GM21381 (cell line): ENCODE data around the gene HJV.
"Not testable (repeated sequence)": the region's sequence is repeated elsewhere in the genome, so short reads cannot be mapped to it uniquely, and the experiment has no call there.

Experiments used
- ATAC-seq: cut with Tn5 transposase; IDR thresholded peaks from one replicate; pipeline ENCODE4 v1.9.1; 2021; ENCODE audit warnings: mild to moderate bottlenecking, moderate library complexity; ENCODE audit not compliant: unreplicated experiment

Gene HJV

DNA sequence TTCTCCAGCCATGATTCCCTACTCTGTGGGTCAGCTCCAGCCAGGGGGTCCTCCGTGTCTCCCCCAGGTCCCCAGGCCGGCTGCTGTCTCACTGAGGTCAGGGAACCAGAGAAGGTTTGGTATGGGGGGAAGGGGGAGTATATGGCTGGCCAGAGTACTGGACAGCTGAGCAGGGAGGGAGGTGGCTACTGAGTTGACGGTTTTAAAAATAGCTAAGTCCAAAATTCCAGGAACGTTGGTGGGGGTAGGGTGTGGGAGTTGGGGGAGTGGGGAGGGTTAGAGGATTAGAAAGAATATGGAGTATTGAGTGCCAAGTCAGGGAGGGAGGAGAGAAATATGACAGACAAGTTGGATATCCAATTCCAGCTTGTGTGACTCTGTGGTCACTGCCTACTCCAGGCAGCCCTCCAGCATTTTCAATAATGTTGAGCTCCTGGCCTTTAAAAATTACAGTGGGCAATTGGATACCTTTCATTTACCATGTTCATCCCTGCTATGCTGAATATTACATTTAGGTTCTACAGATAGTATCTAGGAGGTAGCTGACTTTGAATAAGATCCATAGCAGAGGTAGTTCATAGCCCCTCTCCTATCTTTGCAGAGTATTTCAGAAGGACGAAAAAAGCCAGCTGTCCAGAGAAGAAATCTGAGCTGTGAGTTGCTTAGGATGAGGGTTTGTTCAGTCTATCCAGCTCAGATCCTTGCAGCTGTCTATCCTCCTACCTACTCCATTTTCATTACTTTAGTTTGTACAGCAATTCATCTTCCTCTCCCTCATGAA, at the start of gene HJV:
HJV (minus strand) TSS at position 114 of the 781 bp plus-strand sequence. CDS start 1,504 bp downstream, outside the sequence.
- ATAC-seq, result no peak

DNA sequence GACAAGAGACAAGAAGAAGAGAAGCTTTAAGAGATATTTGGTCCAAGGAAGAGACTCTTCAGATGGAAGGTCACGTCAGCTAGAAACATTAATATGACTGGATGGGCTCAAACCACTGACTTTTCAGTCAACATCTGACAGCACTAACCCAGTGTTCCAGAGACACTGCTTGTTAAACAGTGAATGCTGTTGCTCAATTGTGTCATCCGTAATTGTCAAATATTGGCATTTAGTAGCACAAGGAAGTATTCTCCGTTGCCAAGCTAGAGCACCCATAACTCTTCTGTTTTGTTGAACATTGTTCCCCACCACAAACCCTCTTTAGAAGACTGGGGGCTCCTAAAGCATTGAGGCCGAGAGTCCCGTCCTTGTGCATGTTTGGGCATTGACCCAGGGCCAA, 37.6 kb upstream of the HJV start:
- not testable (repeated sequence) for ATAC-seq

DNA sequence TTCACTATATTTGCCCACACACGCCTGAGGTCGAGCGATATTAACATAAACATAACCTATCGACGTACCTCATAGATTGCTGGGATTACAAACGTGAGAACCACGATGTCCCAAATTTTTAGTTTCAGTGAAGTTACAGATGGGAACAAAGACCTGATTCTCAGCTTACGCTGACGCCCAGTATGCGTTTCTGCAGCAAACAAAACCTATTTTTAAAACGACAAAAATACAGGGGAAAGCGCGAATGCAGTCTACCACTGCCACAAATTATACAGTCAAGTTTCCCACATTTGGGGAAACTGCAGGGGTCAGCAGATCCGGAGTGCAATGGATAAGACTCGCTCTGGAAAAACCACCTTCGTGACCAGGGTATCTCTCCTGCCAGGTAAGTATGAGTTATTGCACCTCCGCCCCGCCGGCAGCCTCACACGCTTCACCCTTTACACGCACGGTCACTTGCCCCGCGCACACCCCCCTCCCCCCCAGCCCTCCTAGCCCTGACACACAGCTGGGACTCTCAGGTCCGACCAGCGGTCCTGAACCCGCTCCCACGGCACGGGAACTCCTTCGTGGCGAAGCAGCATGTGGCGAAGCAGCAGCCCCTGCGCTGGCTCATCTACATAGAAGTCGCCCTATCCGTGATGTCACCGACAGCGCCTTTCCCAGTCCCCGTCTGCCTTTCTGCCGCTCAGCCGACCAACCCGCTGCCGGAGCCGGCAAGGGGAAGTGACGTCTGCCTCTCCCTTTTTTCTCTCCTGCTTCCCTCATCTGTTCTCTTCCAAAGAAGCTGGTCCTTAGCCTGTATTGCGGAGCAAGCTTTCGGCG, 30.5 kb upstream of the HJV start:
- ATAC-seq, result peak; percentile 76

GRCh38 chr1:146051452-146051851, 29.9 kb upstream of the HJV start:
- no peak for ATAC-seq

DNA sequence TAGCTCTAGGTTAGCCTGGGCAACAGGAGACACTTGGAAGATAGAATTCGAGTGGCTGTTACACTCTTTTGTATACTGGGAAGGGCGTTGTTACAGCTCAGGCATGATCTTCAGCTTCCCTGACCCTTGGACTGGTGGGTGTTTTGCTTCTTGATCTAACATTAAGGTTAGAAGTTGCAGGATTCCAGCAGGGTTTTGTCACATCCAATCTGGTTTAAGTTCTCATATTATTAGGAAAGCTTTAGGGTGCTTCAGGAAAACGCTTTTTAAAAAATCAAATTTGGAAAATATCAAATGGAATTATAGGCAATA, 29.1 kb upstream of the HJV start:
- ATAC-seq, result not testable (repeated sequence)

GRCh38 chr1:146049866-146050651, 28.5 kb upstream of the HJV start:
- not testable (repeated sequence) for ATAC-seq

GRCh38 chr1:146049436-146049835, 27.9 kb upstream of the HJV start:
- ATAC-seq, result no peak

- ATAC-seq, result not testable (repeated sequence)
These were observed 27.1 kb upstream of the HJV start for GRCh38 chr1:146048514-146049115.

DNA sequence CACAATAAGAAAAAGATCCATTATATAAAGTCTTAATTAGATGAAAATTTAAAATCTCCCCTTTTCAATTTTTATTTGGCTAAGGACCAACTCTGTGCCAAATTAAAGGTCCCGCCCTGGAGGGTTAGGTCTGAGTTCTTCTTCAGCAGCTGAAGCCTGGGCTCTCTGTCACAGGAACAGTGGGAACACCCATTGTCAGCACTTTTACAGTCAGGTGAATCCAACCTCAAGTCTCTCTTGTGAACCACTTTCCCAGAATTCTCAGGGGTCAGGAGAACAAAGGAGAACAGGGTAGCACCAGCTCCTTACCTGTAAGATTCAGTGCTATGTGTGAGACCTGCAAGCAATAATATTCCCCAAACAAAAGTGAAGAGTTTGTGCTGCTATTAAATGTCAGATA, 25.1 kb upstream of the HJV start:
- no peak for ATAC-seq

DNA sequence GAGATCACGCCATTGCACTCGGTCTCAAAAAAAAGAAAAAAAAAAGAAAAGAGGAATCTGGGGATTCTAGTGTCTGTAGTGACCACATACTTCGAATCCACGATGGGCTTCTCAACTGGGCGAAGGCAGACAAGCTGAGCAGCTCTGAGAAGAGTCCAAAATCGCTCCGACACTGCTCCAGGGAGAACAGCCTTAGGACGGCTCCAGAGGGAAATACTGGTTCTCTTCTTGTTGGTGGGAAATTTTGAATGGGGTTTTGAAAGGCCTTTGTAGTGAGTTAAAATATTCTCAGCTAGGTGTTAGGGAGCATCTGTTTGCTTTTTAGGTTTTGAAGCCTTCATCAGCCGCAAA, 18.3 kb upstream of the HJV start:
- ATAC-seq, result no peak

DNA sequence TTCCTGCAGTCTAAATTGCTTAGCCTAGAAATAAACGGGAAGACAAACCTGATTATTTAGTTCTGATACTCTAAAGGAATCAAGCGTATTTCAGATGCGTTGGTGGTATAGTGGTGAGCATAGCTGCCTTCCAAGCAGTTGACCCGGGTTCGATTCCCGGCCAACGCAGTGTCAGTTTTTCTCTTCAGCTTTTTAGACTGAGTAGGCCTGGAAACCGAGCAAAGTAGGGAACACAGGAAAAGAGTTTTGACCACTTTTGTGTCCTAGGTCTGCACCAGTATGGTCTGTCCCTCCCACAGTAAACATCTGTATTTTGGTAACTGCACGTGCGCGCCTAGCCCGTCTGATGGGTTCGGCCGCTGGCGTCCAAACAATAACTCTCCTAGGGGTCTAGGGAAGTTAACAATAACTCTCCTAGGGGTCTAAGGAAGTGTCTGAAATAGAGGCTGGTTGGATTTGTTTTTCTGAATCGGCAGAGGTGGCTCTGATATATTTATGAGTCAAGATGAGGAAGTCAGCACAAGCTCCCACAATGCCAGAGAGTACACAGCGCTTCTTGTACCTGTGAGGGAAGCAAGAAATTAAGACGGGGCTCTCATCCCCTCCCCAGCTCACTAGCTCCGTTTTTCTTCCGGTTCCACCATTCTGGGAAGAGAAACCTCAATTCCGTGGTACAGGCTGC, 15.6 kb upstream of the HJV start:
- peak; percentile 15 for ATAC-seq

DNA sequence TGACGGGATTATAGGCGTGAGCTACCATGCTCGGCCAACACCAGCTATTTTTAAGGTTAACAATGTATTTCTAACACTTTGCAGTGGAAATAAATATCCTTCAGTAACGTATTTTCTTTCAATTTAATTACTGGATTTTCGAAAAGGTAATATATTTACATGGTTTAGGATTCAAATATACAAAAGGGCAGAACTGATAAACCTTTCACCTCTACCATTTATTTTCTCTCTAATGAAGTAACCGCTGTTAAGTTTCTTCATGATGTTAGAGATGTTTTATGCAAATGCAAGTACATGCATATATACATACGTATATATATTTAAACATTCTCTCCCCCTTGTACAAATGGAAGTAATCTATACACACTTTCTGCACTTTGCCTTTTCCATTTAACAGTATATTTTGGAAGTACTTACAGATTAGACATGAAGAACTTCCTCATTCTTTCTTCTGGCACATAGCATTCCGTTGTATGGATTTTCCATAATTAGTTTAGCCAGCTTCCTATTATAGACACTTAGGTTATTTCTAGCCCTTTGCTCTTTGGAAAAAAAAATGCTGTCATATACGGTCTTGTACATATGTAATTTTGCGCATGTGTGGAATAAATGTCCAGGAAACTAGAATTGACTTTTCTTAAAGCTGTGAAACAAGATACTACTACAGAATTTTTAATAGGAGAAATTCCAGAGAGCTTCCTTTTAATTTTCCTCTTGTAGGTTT, 14.9 kb upstream of the HJV start:
- ATAC-seq, result no peak

GRCh38 chr1:146035048-146035423, 13.5 kb upstream of the HJV start:
- ATAC-seq, result no peak

DNA sequence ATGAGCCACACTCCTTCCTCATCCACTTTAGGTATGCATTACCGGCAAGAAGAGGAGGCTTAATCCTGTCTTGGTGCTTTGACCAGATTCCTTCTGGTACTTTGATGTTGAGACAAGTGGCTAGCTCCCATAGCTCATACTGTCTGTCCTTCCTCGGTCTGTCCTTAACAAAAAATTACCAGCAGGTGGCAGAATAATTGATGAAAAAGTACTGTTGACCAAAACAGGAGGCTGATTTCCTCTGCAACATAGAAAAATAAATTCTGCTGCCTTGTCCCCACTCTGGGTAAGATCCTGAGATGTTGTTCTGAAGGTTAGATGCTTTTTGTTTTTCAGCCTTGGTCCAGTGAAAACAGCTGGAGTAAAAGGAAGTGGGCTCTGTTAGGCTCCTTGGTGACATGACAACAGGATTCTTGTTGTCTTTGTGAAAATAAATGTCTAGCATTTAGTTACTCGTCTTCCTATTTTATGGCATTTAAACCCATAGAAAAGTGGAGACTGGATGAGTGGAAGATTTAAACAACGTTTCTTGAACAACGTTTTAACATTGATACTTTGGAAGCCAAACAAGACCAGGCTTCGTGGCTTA, 11.2 kb upstream of the HJV start:
- no peak for ATAC-seq

DNA sequence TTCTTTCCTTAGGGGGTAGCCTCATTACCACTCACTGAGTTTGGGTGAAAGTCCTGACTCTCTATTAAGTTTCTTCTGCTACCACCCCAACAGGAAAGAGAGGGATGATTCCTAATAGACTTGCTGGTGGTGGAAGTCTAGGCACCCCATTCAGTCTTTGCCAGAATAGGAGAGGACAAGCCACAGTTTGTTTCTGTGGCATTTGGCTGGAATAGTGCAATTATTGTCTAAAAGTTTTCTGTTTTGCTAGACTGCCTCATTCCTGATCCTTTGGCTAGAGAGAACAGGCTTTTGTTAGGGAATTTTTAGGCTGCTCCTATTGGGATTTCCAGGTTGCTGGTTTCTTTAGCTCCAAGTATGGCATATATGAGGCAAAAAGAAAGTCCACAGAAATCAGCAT, 9.9 kb upstream of the HJV start:
- no peak for ATAC-seq

GRCh38 chr1:146029117-146029516, 7.6 kb upstream of the HJV start:
- no peak for ATAC-seq

DNA sequence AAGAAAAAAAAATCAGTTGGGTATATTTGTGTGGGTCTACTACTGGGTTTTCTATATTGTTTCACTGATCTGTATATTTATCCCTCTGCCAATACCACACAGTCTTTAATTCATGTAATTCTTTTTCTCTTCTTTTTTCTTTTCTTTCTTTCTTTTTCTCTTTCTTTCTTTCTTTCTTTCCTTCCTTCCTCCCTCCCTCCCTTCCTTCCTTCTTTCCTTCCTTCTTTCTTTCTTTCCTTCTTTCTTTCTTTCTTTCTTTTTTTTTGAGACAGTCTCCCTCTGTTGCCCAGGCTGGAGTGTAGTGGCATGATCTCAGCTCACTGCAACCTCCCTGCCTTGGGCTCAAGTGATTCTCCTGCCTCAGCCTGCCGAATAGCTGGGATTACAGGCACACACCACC, 5.1 kb upstream of the HJV start:
- ATAC-seq, result not testable (repeated sequence)

DNA sequence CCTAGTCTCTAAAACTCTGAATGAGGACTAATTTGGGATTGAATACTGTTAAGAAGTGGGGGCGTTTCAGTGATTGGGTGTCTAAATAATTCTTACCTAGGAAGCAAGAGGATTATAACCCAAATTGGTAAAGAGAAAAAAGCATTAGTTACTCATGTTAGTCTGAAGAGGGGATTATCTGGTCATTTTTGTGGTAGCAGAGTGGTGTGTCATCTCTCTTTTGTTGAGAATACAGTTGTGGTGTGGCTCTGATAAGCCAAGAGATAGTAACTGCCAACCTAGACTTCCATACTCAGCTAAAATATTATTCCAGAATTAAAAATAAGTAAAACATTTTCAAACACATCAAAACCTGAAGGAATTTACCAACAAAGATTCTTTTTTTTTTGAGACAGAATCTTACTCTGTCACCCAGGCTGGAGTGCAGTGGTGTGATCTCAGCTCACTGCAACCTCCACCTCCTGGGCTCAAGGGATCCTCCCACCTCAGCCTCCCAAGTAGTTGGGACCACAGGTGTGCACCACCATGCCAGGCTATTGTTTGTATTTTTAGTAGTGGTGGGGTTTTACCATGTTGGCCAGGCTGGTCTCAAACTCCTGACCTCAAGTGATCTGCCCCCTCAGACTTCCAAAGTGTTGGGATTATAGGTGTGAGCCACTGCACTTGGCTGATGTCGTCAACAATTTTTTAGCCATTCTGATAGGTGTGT, 4.4 kb upstream of the HJV start:
- not testable (repeated sequence) for ATAC-seq
